HG03439 (cell line): ENCODE data around the gene PTCH1.

Experiments
- ATAC-seq: cut with Tn5 transposase; IDR thresholded peaks from one replicate; pipeline ENCODE4 v1.9.1; 2021; ENCODE audit warnings: mild to moderate bottlenecking, moderate library complexity; ENCODE audit not compliant: unreplicated experiment

The PTCH1 gene

DNA sequence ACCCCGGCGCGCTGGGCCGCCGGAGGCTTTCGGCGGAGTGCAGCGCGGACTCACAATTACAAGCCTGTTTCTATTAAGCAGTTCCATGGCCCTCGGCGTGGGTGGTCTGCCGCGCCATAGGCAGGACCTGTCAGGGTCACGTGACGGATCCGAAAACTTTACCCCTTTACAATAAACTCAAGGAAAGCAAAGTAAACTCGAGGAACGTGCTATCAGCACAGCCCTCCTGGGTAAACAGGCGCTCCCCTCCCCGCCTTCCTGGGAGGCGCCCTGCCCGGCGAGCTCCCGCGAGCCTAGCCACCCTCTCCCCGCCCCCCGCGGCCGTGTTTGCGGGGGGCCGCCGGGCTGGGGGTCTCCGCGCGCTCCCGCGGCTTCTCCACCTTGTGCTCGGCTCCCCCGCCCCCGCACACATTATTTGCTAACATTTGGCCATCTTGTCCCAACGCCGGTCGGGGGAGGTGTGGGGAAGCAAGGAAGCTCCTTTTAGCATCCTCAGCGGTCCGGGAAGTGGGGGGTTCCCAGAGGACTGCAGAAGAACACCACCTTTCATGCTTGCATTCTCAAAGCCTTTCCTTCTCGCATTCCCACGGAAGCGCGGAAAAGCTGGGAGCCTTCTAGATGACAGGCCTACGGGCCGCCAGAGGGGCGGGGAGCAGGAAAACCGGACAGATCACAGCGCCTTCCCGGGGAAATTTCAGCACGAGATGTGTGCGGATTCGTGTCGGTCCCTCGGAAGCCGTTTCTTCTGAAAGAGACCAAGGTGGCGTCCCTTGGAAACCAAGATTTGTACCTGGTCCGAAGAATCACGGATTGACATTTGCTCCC lies at the start of gene PTCH1:
Gene PTCH1, minus strand, starts transcription at position 238 of the 825 bp plus-strand sequence.
- ATAC-seq, result no peak

- ATAC-seq, result no peak
Measured at GRCh38 chr9:95565982-95566381, 49.2 kb upstream of the PTCH1 start.

- no peak for ATAC-seq
Measured at GRCh38 chr9:95561913-95562312, 45.1 kb upstream of the PTCH1 start.

DNA sequence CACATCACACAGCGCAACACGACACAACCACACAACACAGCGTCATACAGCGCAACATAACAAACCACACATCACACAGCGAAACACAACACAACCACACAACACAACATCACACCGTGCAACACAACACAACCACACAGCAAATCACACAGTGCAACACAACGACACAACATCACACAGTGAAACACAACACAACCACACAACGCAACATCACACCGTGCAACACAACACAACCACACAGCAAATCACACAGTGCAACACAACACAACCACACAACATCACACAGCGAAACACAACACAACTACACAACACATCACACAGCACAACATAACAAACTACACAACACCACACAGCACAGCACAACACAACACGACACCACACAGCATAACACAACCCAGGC lies 40.4 kb upstream of the PTCH1 start:
- no peak for ATAC-seq

DNA sequence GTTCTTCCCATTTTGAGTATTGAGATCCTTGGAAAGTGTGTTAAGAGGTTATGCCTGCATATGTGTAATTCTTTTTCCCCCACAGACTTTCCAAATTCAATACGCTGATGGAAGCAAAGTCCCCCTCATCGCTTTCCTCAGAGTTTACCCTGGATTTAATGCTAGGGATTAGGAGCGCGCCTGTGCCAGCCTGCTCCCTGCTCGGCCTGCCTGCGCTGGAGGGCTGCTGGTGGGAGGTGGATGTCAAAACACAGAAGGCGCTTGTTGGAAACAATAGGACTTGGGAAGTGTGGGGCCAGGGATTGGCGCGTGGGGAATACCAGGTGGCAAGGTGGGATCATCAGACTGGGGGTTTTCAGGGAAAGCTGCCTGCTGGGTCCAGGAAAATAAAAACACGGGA lies 39.8 kb upstream of the PTCH1 start:
- no peak for ATAC-seq

GRCh38 chr9:95552814-95553546 lies 36.2 kb upstream of the PTCH1 start:
- no peak for ATAC-seq

- ATAC-seq, result no peak
Measured at GRCh38 chr9:95552255-95552654, 35.5 kb upstream of the PTCH1 start.

- no peak for ATAC-seq
Measured at GRCh38 chr9:95551406-95551805, 34.6 kb upstream of the PTCH1 start.

- ATAC-seq, result no peak
Measured at GRCh38 chr9:95545831-95546567, 29.2 kb upstream of the PTCH1 start.

- ATAC-seq, result no peak
Measured at GRCh38 chr9:95533996-95534680, 17.4 kb upstream of the PTCH1 start.

DNA sequence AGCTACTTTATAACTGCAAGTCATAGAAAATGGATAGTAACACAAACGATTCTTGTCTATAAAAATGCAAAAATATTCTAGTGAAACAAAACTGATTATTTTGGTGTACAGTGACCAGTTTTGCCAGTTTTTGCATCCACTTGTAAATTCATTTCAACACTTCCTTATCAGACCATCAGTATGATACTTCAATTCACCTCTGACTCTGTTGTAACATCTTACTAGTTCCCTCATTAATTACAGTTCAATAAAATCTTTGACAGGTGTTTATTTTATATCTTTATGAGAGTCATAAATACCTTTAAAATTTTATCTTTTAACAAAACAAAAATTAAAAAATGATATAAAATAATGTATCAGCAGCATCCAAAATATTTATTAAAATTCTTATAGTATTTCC lies 13.1 kb upstream of the PTCH1 start:
- ATAC-seq, result no peak

DNA sequence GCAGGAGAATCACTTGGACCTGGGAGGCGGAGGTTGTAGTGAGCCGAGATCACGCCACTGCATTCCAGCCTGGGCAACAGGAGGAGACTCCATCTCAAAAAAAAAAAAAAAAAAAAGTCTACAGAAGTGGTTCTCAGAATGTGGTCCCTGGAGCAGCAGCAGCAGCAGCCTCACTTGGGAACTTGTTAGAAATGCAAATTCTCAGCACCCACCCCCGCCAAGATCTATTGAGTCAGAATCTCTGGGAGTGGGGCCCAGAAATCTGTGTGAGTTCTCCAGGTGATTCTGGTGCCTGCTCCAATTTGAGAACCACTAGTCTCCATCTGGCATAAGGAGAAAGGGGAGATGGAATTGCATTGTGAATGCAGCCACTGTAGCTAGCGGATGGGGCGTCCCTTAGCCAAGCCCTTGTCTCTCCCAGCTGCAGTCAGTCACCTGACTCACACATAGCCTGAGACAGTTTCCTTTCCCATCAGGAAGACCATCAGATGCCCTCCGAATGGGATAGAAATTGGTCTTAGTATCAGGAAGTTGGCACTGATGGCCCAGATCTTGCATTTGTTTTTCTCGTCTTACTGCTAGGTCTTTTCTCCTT lies 12.2 kb upstream of the PTCH1 start:
- no peak for ATAC-seq

GRCh38 chr9:95522871-95523370 lies 6.2 kb upstream of the PTCH1 start:
- no peak for ATAC-seq

GRCh38 chr9:95521699-95522098 lies 4.9 kb upstream of the PTCH1 start:
- ATAC-seq, result no peak

DNA sequence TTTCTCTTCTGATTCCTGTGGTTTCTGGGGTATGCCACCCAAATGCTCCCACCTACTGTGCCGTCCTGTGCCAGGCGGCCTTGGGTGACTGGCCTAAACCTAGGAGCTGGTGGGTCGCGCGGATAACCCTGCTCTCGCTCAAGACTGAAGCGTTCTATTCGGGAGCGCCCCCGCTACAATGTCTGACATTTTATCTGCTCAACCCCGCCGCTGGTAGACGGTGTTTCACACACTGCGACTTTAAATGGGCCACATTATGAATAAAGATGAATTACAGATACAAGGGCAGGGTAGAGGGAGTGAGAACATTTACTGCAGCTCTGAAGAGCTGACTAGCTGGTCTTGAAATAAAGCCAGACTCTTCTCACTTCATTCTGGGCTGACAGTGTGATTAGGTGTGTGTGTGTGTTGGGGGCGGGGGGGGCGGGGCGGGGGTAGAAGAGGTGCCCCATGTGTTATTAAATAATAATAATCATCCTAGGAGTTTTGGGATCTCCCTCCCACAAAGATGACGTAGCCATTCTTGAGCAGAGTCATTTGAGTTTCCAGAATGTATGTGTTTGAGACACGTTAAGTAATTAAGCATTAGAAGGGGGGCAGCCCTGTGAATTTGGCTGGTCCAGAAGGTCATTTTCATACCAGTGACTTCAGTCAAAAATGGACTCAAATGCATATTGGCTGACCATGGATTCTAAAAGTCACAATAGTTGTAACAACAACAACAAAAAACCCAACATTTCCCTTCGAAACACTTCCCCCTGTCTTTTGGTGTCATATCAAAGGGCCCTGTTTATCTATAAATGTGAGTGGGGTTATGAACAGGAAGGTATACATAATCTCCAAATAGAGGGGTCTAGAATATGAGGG lies 1.0 kb upstream of the PTCH1 start:
- no peak for ATAC-seq

GRCh38 chr9:95516221-95516733 lies 494 bp downstream of the PTCH1 start:
- ATAC-seq, result no peak

DNA sequence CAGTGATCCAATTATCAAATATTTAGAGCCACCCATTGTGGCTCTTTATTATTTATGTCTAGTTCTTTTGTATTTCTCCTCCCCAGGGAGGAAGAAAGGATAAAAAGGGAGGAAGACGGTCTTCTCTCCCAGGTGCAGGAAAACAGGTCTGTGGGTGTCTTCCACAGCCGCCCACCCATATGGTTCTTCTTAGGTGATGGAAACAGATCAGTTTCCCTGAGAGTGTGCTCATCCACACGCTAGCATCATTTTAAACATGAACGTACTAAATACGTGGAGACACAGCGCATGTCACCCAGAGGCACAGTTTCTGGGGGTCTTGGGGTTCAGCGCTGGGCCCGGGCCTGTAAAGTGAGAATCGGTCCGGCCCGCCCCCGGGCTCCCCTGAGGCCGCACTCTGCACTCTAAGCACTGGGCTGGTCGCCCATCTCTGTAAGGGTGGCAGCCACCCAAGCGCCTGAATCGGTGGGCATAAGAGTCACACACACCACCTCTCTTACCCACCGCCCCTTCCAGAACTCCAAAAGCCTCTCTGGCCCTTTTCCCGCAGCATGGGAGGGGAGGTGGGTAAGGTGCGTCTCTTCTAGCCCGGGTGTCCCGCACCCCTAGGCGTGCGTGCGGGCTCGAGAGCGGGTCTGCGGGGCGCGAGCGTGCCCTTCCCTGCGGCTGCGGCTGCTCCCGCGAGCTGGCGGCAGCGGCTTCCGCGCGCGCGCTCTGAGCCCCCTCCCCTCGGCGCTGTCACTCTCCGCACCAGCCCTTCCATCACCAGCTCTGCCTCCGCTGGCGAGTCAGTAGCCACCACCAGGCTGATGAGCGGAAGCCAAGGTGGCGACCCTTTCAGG lies 1.3 kb downstream of the PTCH1 start:
- no peak for ATAC-seq

DNA sequence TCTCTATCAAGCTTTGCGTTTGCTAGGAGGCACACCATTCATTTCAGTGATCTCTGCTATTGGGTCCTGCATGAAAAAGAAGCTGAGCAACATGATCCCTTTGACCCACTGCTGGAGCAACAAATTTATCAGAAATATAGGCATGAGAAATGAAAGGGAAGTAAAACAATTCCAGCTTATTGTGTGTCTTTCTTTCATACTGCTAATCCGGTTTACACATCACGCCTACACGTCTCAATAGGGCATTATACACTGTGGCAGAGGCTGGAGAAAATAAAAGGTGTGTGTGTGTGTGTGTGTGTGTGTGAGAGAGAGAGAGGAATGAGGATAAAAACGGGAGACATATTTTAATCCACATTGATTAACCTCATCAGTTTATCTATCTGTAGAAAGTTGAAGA lies 2.4 kb downstream of the PTCH1 start:
- ATAC-seq, result no peak
